K562 (cell line): ENCODE measurements around the gene PRKAA1. TPM values are rescaled to one million over a fixed set of nuclear protein-coding genes. Genes with fewer than 3 reads are reported as not detected.

Source experiments
- C11orf30 ChIP-seq: fragments of 450-650 bp; IDR thresholded peaks from 2 replicates; pipeline ENCODE4 v1.6.1; 2016; ENCODE audit warnings: low read depth, mild to moderate bottlenecking
- DPF2 ChIP-seq: fragments of 450-650 bp; IDR thresholded peaks from 2 replicates; pipeline ENCODE4 v1.6.1; 2016
- MEF2D ChIP-seq: conservative IDR thresholded peaks from 2 replicates; pipeline ENCODE4 v1.6.1; 2016; ENCODE audit warnings: low read depth, missing genetic modification characterization, missing compliant biosample characterization
- NCOA1 ChIP-seq: fragments of 450-650 bp; IDR thresholded peaks from 2 replicates; pipeline ENCODE4 v1.6.1; 2016; ENCODE audit warnings: low read depth
- NFIC ChIP-seq: fragments of 450-650 bp; IDR thresholded peaks from 2 replicates; pipeline ENCODE4 v1.6.1; 2017; ENCODE audit warnings: mild to moderate bottlenecking, inconsistent platforms
- POLR2H ChIP-seq: IDR thresholded peaks from 2 replicates; pipeline ENCODE4 v1.6.1; 2016; ENCODE audit warnings: missing genetic modification characterization, low read depth, mild to moderate bottlenecking, control low read depth, missing compliant biosample characterization, moderate library complexity
- POLR3A ChIP-seq: IDR thresholded peaks from 2 replicates; pipeline ENCODE4 v1.6.1; 2011; ENCODE audit warnings: borderline replicate concordance, mild to moderate bottlenecking, moderate library complexity; ENCODE audit not compliant: insufficient read length, insufficient read depth; ENCODE audit errors: extremely low read depth
- SIN3B ChIP-seq: fragments of 450-650 bp; IDR thresholded peaks from 2 replicates; pipeline ENCODE4 v1.6.1; 2017; ENCODE audit warnings: low read depth, mild to moderate bottlenecking, moderate library complexity
- ZBTB34 ChIP-seq: fragments of 250-450 bp; sonication (Bioruptor Pico); IDR thresholded peaks from 2 replicates; pipeline ENCODE4 v1.8.0; 2021; ENCODE audit warnings: mild to moderate bottlenecking, moderate library complexity
- ZNF146 ChIP-seq: IDR thresholded peaks from one replicate; pipeline ENCODE4 v1.6.1; 2018; ENCODE audit warnings: missing compliant biosample characterization; ENCODE audit not compliant: unreplicated experiment
- ZNF316 ChIP-seq: fragments of 450-650 bp; IDR thresholded peaks from 2 replicates; pipeline ENCODE4 v1.6.1; 2016
- polyA plus RNA-seq, 8 experiments: library from polyadenylated mRNA; depleted of rRNA in 4 of 8; stranded (reverse) in 5 of 8; unstranded in 3 of 8; fragments of >200 nt; fragmentation: Nextera tagmentation in 2 of 8; fragmentation: Illumina TruSeq in 1 of 8; extraction: Ambion mirVana in 2 of 8; extraction: Trizol in 1 of 8; gene quantifications; 2 replicates each; pipeline versions ENCODE4 v1.2.1 to v1.2.3, GENCODE V29; 2011 to 2014; ENCODE audit warnings: inconsistent platforms in 1 of 8, missing spikeins in 1 of 8
- total RNA-seq, 7 experiments: library from RNA; depleted of rRNA in 6 of 7; stranded (reverse); fragments of >200 nt in 6 of 7; fragmentation: Illumina TruSeq in 2 of 7; extraction: Trizol in 2 of 7; gene quantifications; 2 replicates each; pipeline versions ENCODE4 v1.2.1 to v1.2.3, GENCODE V29; 2011 to 2021; ENCODE audit warnings: low replicate concordance in 1 of 7
- TF ChIP-seq, protein P1 (sequence below): fragments of 150-350 bp; conservative IDR thresholded peaks from 2 replicates; pipeline ENCODE4 v1.6.1; 2014; ENCODE audit warnings: low read length
- TF ChIP-seq, protein P2 (sequence below): fragments of 200-600 bp; sonication (generic); IDR thresholded peaks from one replicate; pipeline ENCODE4 v1.6.1; 2012; ENCODE audit warnings: mild to moderate bottlenecking, low read depth, low read length, inconsistent platforms

Gene PRKAA1
- total and polyA plus RNA-seq, 9 of the 15 experiments (the other 6 are each of a cell fraction or from before 2014, with no cell fraction given) = 24.5 to 84.0 (median 51.4) TPM

GRCh38 chr5:40801771-40802562 is 3.8 kb upstream of the PRKAA1 start (continued):
- TF ChIP-seq ZBTB34 (CRISPR knock-in tag) (no peak), POLR2H (tag) (peak; percentile 71), SIN3B (no peak), POLR3A (no peak), NCOA1 (peak; percentile 65; the same call in 1 of the 2 replicates), ZNF316 (peak; percentile 84), C11orf30 (peak; percentile 88), DPF2 (peak; percentile 99), ZNF146 (CRISPR knock-in tag) (no peak), NFIC (peak; percentile 93), MEF2D (tag) (0 out of 2 replicates have a peak, but pooled peaks have one; percentile 39)
- TF ChIP-seq, protein P1, sequence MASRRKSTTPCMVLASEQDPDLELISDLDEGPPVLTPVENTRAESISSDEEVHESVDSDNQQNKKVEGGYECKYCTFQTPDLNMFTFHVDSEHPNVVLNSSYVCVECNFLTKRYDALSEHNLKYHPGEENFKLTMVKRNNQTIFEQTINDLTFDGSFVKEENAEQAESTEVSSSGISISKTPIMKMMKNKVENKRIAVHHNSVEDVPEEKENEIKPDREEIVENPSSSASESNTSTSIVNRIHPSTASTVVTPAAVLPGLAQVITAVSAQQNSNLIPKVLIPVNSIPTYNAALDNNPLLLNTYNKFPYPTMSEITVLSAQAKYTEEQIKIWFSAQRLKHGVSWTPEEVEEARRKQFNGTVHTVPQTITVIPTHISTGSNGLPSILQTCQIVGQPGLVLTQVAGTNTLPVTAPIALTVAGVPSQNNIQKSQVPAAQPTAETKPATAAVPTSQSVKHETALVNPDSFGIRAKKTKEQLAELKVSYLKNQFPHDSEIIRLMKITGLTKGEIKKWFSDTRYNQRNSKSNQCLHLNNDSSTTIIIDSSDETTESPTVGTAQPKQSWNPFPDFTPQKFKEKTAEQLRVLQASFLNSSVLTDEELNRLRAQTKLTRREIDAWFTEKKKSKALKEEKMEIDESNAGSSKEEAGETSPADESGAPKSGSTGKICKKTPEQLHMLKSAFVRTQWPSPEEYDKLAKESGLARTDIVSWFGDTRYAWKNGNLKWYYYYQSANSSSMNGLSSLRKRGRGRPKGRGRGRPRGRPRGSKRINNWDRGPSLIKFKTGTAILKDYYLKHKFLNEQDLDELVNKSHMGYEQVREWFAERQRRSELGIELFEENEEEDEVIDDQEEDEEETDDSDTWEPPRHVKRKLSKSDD = no peak
- TF ChIP-seq, protein P2, sequence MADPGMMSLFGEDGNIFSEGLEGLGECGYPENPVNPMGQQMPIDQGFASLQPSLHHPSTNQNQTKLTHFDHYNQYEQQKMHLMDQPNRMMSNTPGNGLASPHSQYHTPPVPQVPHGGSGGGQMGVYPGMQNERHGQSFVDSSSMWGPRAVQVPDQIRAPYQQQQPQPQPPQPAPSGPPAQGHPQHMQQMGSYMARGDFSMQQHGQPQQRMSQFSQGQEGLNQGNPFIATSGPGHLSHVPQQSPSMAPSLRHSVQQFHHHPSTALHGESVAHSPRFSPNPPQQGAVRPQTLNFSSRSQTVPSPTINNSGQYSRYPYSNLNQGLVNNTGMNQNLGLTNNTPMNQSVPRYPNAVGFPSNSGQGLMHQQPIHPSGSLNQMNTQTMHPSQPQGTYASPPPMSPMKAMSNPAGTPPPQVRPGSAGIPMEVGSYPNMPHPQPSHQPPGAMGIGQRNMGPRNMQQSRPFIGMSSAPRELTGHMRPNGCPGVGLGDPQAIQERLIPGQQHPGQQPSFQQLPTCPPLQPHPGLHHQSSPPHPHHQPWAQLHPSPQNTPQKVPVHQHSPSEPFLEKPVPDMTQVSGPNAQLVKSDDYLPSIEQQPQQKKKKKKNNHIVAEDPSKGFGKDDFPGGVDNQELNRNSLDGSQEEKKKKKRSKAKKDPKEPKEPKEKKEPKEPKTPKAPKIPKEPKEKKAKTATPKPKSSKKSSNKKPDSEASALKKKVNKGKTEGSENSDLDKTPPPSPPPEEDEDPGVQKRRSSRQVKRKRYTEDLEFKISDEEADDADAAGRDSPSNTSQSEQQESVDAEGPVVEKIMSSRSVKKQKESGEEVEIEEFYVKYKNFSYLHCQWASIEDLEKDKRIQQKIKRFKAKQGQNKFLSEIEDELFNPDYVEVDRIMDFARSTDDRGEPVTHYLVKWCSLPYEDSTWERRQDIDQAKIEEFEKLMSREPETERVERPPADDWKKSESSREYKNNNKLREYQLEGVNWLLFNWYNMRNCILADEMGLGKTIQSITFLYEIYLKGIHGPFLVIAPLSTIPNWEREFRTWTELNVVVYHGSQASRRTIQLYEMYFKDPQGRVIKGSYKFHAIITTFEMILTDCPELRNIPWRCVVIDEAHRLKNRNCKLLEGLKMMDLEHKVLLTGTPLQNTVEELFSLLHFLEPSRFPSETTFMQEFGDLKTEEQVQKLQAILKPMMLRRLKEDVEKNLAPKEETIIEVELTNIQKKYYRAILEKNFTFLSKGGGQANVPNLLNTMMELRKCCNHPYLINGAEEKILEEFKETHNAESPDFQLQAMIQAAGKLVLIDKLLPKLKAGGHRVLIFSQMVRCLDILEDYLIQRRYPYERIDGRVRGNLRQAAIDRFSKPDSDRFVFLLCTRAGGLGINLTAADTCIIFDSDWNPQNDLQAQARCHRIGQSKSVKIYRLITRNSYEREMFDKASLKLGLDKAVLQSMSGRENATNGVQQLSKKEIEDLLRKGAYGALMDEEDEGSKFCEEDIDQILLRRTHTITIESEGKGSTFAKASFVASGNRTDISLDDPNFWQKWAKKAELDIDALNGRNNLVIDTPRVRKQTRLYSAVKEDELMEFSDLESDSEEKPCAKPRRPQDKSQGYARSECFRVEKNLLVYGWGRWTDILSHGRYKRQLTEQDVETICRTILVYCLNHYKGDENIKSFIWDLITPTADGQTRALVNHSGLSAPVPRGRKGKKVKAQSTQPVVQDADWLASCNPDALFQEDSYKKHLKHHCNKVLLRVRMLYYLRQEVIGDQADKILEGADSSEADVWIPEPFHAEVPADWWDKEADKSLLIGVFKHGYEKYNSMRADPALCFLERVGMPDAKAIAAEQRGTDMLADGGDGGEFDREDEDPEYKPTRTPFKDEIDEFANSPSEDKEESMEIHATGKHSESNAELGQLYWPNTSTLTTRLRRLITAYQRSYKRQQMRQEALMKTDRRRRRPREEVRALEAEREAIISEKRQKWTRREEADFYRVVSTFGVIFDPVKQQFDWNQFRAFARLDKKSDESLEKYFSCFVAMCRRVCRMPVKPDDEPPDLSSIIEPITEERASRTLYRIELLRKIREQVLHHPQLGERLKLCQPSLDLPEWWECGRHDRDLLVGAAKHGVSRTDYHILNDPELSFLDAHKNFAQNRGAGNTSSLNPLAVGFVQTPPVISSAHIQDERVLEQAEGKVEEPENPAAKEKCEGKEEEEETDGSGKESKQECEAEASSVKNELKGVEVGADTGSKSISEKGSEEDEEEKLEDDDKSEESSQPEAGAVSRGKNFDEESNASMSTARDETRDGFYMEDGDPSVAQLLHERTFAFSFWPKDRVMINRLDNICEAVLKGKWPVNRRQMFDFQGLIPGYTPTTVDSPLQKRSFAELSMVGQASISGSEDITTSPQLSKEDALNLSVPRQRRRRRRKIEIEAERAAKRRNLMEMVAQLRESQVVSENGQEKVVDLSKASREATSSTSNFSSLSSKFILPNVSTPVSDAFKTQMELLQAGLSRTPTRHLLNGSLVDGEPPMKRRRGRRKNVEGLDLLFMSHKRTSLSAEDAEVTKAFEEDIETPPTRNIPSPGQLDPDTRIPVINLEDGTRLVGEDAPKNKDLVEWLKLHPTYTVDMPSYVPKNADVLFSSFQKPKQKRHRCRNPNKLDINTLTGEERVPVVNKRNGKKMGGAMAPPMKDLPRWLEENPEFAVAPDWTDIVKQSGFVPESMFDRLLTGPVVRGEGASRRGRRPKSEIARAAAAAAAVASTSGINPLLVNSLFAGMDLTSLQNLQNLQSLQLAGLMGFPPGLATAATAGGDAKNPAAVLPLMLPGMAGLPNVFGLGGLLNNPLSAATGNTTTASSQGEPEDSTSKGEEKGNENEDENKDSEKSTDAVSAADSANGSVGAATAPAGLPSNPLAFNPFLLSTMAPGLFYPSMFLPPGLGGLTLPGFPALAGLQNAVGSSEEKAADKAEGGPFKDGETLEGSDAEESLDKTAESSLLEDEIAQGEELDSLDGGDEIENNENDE = no peak
